GM12878 (cell line): ENCODE data around the gene VCPKMT. TPM values are rescaled to one million over a fixed set of nuclear protein-coding genes. Genes with fewer than 3 reads are reported as not detected.

Experiments
- ATAC-seq: fragments of 200-7000 bp; cut with Tn5 transposase; 3 replicates; pipeline ENCODE4 v1.9.1; 2020; ENCODE audit warnings: mild to moderate bottlenecking, moderate library complexity
- BruUV-seq: library from RNA; stranded (reverse); fragments of 400-500 nt; replicated peaks from 2 replicates; lab custom pipeline; 2021; lab: Mats Ljungman, UMichigan
- CTCF ChIA-PET: fragments of 300-600 bp; sonication (Branson Sonifier 250); formaldehyde crosslinking; extraction: SDS; loops from one replicate; lab custom pipeline; 2021; ENCODE audit warnings: inconsistent platforms; lab: Yijun Ruan, JAX
- POLR2A ChIA-PET: fragments of 350-600 bp; formaldehyde crosslinking; extraction: SDS; loops from one replicate; lab custom pipeline; 2021; ENCODE audit warnings: inconsistent platforms; lab: Charles Lee
- RAD21 ChIA-PET: fragments of 300-600 bp; sonication (Branson Sonifier 250); formaldehyde crosslinking; loops from one replicate; lab custom pipeline; 2023; ENCODE audit warnings: antibody characterized with exemption; ENCODE audit not compliant: unreplicated experiment; lab: Charles Lee
- SMC1A ChIA-PET: fragments of 300-600 bp; sonication (Branson Sonifier 250); formaldehyde crosslinking; loops from one replicate; lab custom pipeline; 2023; ENCODE audit not compliant: unreplicated experiment, uncharacterized antibody; lab: Charles Lee
- DNase-seq: peaks from one replicate; pipeline ENCODE4 v3.0.0-alpha.2; 2011; ENCODE audit warnings: low read depth, low spot score
- FAIRE-seq: peaks from 3 replicates; lab custom pipeline; 2011; peaks lifted over from hg19 to GRCh38; lab: Jason Lieb, UNC
- H2AFZ ChIP-seq: 2 replicates; pipeline ENCODE4 v1.6.0; 2011; ENCODE audit warnings: low read depth, low read length, control low read depth; ENCODE audit not compliant: control insufficient read depth
- H3K27ac ChIP-seq: 2 replicates; pipeline ENCODE4 v1.5.1; 2011; ENCODE audit warnings: control low read depth; ENCODE audit not compliant: control insufficient read depth, insufficient read depth
- H3K27me3 ChIP-seq, 2 experiments: replicated peaks in 1 of 2; 2 replicates each; pipeline versions ENCODE4 v1.6.0 to v1.6.1; 2011; ENCODE audit warnings: low read length in 1 of 2; ENCODE audit not compliant: control insufficient read depth in 2 of 2, insufficient read depth in 2 of 2
- H3K36me3 ChIP-seq, 2 experiments: 2 replicates each; pipeline ENCODE4 v1.5.1; 2011; ENCODE audit warnings: low read length in 1 of 2; ENCODE audit not compliant: control insufficient read depth in 2 of 2, insufficient read depth in 2 of 2
- H3K4me1 ChIP-seq: 2 replicates; pipeline ENCODE4 v1.6.1; 2011; ENCODE audit warnings: mild to moderate bottlenecking, low read length, moderate library complexity, mixed read lengths; ENCODE audit not compliant: control insufficient read depth, insufficient read depth
- H3K4me2 ChIP-seq: 2 replicates; pipeline ENCODE4 v1.6.0; 2011; ENCODE audit warnings: control low read depth; ENCODE audit not compliant: control insufficient read depth, insufficient read depth
- H3K4me3 ChIP-seq: fragments of 200-600 bp; sonication (generic); 2 replicates; pipeline ENCODE4 v1.5.1; 2016
- H3K79me2 ChIP-seq: 2 replicates; pipeline ENCODE4 v1.6.0; 2011; ENCODE audit warnings: low read length; ENCODE audit not compliant: control insufficient read depth, insufficient read depth
- H3K9ac ChIP-seq: 2 replicates; pipeline ENCODE4 v1.8.0; 2011; ENCODE audit warnings: low read length, control low read depth, mixed read lengths; ENCODE audit not compliant: control insufficient read depth, insufficient read depth
- H3K9me3 ChIP-seq: replicated peaks from 3 replicates; pipeline ENCODE4 v1.5.1; 2011; ENCODE audit warnings: mild to moderate bottlenecking, low read length; ENCODE audit not compliant: control insufficient read depth, insufficient read depth
- H4K20me1 ChIP-seq: 2 replicates; pipeline ENCODE4 v1.6.0; 2011; ENCODE audit not compliant: control insufficient read depth, insufficient read depth
- BMI1 ChIP-seq: fragments of 450-650 bp; IDR thresholded peaks from 2 replicates; pipeline ENCODE4 v1.6.1; 2016; ENCODE audit warnings: mild to moderate bottlenecking, moderate library complexity, borderline replicate concordance
- FOXK2 ChIP-seq: fragments of 450-650 bp; IDR thresholded peaks from 2 replicates; pipeline ENCODE4 v1.6.1; 2017; ENCODE audit warnings: mild to moderate bottlenecking, moderate library complexity
- GATAD2B ChIP-seq: fragments of 450-650 bp; conservative IDR thresholded peaks from 2 replicates; pipeline ENCODE4 v1.6.1; 2017; ENCODE audit warnings: low read depth, mild to moderate bottlenecking, moderate library complexity
- JUND ChIP-seq: IDR thresholded peaks from 2 replicates; pipeline ENCODE4 v1.6.1; 2012; ENCODE audit warnings: low read depth, mild to moderate bottlenecking, low read length, improper control_type of control experiment, moderate library complexity
- MYB ChIP-seq: fragments of 150-350 bp; IDR thresholded peaks from 2 replicates; pipeline ENCODE4 v1.6.1; 2014; ENCODE audit warnings: mild to moderate bottlenecking, low read depth, low read length, borderline replicate concordance
- STAT1 ChIP-seq: fragments of 450-650 bp; conservative IDR thresholded peaks from 2 replicates; pipeline ENCODE4 v1.6.1; 2014; ENCODE audit warnings: antibody characterized with exemption, mild to moderate bottlenecking
- STAT3 ChIP-seq: IDR thresholded peaks from 2 replicates; pipeline ENCODE4 v1.6.1; 2011; ENCODE audit warnings: low read depth, low read length, improper control_type of control experiment
- ZBED1 ChIP-seq: IDR thresholded peaks from 2 replicates; pipeline ENCODE4 v1.6.1; 2016; ENCODE audit warnings: borderline replicate concordance
- ZNF24 ChIP-seq: fragments of 450-650 bp; IDR thresholded peaks from 2 replicates; pipeline ENCODE4 v1.6.1; 2017; ENCODE audit warnings: antibody characterized with exemption, mild to moderate bottlenecking
- WGBS: methylation state at CpG from one replicate; pipeline ENCODE4 v1.1.6; 2016; ENCODE audit warnings: low lambda C conversion rate; ENCODE audit not compliant: insufficient replicate concordance, insufficient coverage; ENCODE audit errors: missing lambda C conversion rate; 5-methylcytosine and 5-hydroxymethylcytosine counted together
- in situ Hi-C: fragments of 300-500 bp; cut with MboI; formaldehyde crosslinking; loops from 9 replicates; pipeline ENCODE4 v1.14.3; 2018; ENCODE audit warnings: mixed read lengths
- intact Hi-C: fragments of 100-400 bp; cut with micrococcal nuclease; formaldehyde crosslinking; loops from one replicate; pipeline ENCODE4 v1.14.2; 2022; ENCODE audit not compliant: unreplicated experiment
- polyA plus RNA-seq, 11 experiments: library from polyadenylated mRNA; depleted of rRNA in 4 of 11; unstranded in 6 of 11; stranded (reverse) in 5 of 11; fragments of >200 nt; fragmentation: Nextera tagmentation in 4 of 11; fragmentation: Illumina TruSeq in 1 of 11; extraction: Ambion mirVana in 4 of 11; extraction: Trizol in 1 of 11; gene quantifications; 1 replicate in 1 of 11; 2 replicates in 10 of 11; pipeline versions ENCODE4 v1.2.1 to v1.2.3, GENCODE V29; 2011 to 2016; ENCODE audit warnings: inconsistent platforms in 2 of 11, missing spikeins in 2 of 11, low read depth in 1 of 11
- total RNA-seq, 4 experiments: library from RNA; depleted of rRNA in 3 of 4; stranded (reverse); fragments of >200 nt in 3 of 4; fragmentation: Illumina TruSeq in 1 of 4; extraction: Trizol in 1 of 4; gene quantifications; 2 replicates each; pipeline versions ENCODE4 v1.2.1 to v1.2.3, GENCODE V29; 2013 to 2021
- TF ChIP-seq, protein P1 (sequence below): IDR thresholded peaks from 2 replicates; pipeline ENCODE4 v1.6.1; 2011; ENCODE audit warnings: low read depth, mild to moderate bottlenecking, low read length, moderate library complexity, borderline replicate concordance; ENCODE audit errors: extremely low read depth
- TF ChIP-seq, protein P2 (sequence below): IDR thresholded peaks from 2 replicates; pipeline ENCODE4 v1.6.1; 2011; ENCODE audit warnings: borderline replicate concordance, low read depth, mild to moderate bottlenecking, moderate library complexity, low read length; ENCODE audit not compliant: insufficient read depth, poor library complexity, severe bottlenecking

The VCPKMT gene
- total and polyA plus RNA-seq, 10 of the 15 experiments (the other 5 are each of a cell fraction or from before 2014, with no cell fraction given): 8.5 to 18.4 (median 12.8) TPM

DNA sequence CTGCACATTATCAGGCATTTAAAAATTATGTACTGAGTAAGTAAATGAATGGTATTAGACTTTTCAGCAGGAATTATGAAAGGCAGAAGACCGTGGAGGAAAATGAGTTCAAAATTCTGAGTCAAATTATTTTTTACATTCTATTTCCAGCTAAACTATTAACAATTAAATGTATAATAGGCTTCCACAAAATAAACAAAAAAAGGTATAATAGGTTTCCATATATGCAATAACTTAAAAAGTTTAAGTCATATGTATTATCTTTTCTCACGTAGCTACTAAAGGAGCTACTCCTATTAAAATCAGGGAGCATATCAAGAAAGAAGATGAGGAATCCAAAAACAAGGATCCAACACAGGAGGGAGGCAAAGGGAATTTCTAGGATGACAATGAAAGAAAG, 11.4 kb upstream of the VCPKMT start:
- Histone ChIP-seq H3K36me3 (no peaks in the 10 kb centered on the region; a peak in 2 of 4 replicates), H3K9ac (no peak overlapping the region), H3K9me3 (no peaks in the 10 kb centered on the region), H3K4me2 (no peak overlapping the region), H3K27ac (no peak overlapping the region), H3K4me1 (no peaks in the 10 kb centered on the region), H3K27me3 (no peaks in the 10 kb centered on the region), H2AFZ (no peak overlapping the region), H4K20me1 (no peaks in the 10 kb centered on the region), H3K79me2 (no peaks in the 10 kb centered on the region), H3K4me3 (no peak overlapping the region)
- POLR2A ChIA-PET: no interaction called here
- no TSS peak for BruUV-seq
- WGBS: 70% methylated on average over 2 of the region's 2 CpGs
- in situ Hi-C loops: no loop called here
- FAIRE-seq: no peak
- CTCF ChIA-PET: interaction anchor here (0.5 to 0.6 kb wide), 3 partner anchors 19 to 96 kb away, joined by 3 to 6 read pairs (median 3); no protein-coding TSS in a partner anchor
- SMC1A ChIA-PET: interaction anchor here (0.8 kb wide), 1 partner anchor 13 kb away, joined by 3 read pairs; no protein-coding TSS in a partner anchor
- intact Hi-C loops: no loop called here
- no peak for TF ChIP-seq BMI1
- no peak for TF ChIP-seq FOXK2
- RAD21 ChIA-PET: no interaction called here
- no peak for ATAC-seq
- DNase-seq: no peak

DNA sequence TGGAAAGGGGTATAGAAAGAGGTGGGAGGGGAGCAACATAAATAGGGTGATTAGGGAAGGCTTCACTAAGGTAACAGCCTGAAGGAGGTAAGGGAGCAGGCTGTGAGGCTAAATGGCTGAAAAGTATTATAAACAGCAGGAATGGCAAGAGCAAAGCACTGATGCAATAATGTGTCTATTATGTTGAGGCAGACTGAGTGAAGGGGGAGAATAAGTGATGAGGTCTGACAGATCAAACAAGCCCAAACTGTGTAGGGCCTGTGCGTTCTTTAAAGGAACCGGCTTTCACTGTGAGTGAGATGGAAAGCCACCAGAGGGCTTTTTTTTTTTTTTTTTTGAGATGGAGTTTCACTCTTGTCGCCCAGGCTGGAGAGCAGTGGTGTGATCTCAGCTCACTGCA, 6.7 kb upstream of the VCPKMT start:
- TF ChIP-seq ZNF24: no peak
- TF ChIP-seq, protein P1, sequence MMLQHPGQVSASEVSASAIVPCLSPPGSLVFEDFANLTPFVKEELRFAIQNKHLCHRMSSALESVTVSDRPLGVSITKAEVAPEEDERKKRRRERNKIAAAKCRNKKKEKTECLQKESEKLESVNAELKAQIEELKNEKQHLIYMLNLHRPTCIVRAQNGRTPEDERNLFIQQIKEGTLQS: no peak
- TF ChIP-seq, protein P2, sequence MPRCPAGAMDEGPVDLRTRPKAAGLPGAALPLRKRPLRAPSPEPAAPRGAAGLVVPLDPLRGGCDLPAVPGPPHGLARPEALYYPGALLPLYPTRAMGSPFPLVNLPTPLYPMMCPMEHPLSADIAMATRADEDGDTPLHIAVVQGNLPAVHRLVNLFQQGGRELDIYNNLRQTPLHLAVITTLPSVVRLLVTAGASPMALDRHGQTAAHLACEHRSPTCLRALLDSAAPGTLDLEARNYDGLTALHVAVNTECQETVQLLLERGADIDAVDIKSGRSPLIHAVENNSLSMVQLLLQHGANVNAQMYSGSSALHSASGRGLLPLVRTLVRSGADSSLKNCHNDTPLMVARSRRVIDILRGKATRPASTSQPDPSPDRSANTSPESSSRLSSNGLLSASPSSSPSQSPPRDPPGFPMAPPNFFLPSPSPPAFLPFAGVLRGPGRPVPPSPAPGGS: no peak
- TF ChIP-seq MYB: no peak
- no peak for TF ChIP-seq STAT3
- no peak for TF ChIP-seq STAT1
- no peak for TF ChIP-seq JUND
- TF ChIP-seq ZBED1: no peak
- no peak for TF ChIP-seq GATAD2B
- Histone ChIP-seq H3K9ac (no peak overlapping the region), H3K4me2 (no peak overlapping the region), H2AFZ (no peak overlapping the region), H3K9me3 (no peaks in the 10 kb centered on the region), H3K79me2 (no peaks in the 10 kb centered on the region), H4K20me1 (no peaks in the 10 kb centered on the region), H3K4me1 (no peaks in the 10 kb centered on the region), H3K27me3 (no peaks in the 10 kb centered on the region), H3K27ac (no peak overlapping the region), H3K4me3 (no peak overlapping the region), H3K36me3 (no peaks in the 10 kb centered on the region; a peak in 1 of 4 replicates)
- FAIRE-seq (no peak), DNase-seq (no peak), ATAC-seq (no peak)
- intact Hi-C loops: no loop called here
- no TSS peak for BruUV-seq
- ChIA-PET RAD21 (no interaction called here), SMC1A (no interaction called here), CTCF (no interaction called here), POLR2A (no interaction called here)
- in situ Hi-C loops: no loop called here
- WGBS: 73% methylated on average over 2 of the region's 3 CpGs
